Natural killer cell (primary cell): ENCODE results near the gene HOXD4. TPM values are rescaled to one million over a fixed set of nuclear protein-coding genes. Genes with fewer than 3 reads are reported as not detected.

Experiments
- ATAC-seq, 3 donors: fragments of 150-1000 bp in 2 of 3; fragments of 200-7000 bp in 1 of 3; cut with Tn5 transposase; 1 replicate in 1 of 3; 2 replicates in 2 of 3; pipeline ENCODE4 v1.10.0; 2021; ENCODE audit warnings: mild to moderate bottlenecking in 2 of 3, moderate library complexity in 2 of 3
- DNase-seq, 2 donors: peaks; one replicate each; pipeline versions ENCODE4 v3.0.0 to v3.0.0-alpha.2; 2013 to 2021; ENCODE audit warnings: mixed read lengths in 1 of 2
- H3K27ac ChIP-seq: one replicate; pipeline ENCODE4 v1.5.1; 2013; ENCODE audit warnings: mild to moderate bottlenecking, low read length
- H3K27me3 ChIP-seq: one replicate; pipeline ENCODE4 v1.6.1; 2013; ENCODE audit warnings: low read length; ENCODE audit not compliant: control insufficient read depth, insufficient read depth
- H3K36me3 ChIP-seq: one replicate; pipeline ENCODE4 v1.6.1; 2013; ENCODE audit warnings: low read length; ENCODE audit not compliant: control insufficient read depth, insufficient read depth
- H3K4me1 ChIP-seq: one replicate; pipeline ENCODE4 v1.6.1; 2013; ENCODE audit warnings: low read length; ENCODE audit not compliant: control insufficient read depth, insufficient read depth
- H3K4me3 ChIP-seq: one replicate; pipeline ENCODE4 v1.5.1; 2013; ENCODE audit warnings: low read length
- H3K9me3 ChIP-seq: one replicate; pipeline ENCODE4 v1.6.1; 2013; ENCODE audit warnings: low read length; ENCODE audit not compliant: control insufficient read depth, insufficient read depth
- H3K27ac Mint-ChIP-seq, 2 donors: one replicate each; pipeline ENCODE4 v1.8.0; 2022; ENCODE audit warnings: mild to moderate bottlenecking in 2 of 2, mixed read lengths in 2 of 2, moderate library complexity in 1 of 2
- H3K27me3 Mint-ChIP-seq, 2 donors: one replicate each; pipeline ENCODE4 v1.8.0; 2022; ENCODE audit warnings: low read depth in 2 of 2, mixed read lengths in 2 of 2
- H3K36me3 Mint-ChIP-seq: one replicate; pipeline ENCODE4 v1.8.0; 2022; ENCODE audit warnings: mixed read lengths
- H3K4me1 Mint-ChIP-seq, 2 donors: one replicate each; pipeline ENCODE4 v1.8.0; 2022; ENCODE audit warnings: mixed read lengths in 2 of 2
- H3K4me3 Mint-ChIP-seq: one replicate; pipeline ENCODE4 v1.8.0; 2022; ENCODE audit warnings: mild to moderate bottlenecking, moderate library complexity, mixed read lengths
- H3K9me3 Mint-ChIP-seq, 2 donors: one replicate each; pipeline ENCODE4 v1.8.0; 2022; ENCODE audit warnings: mixed read lengths in 2 of 2
- WGBS: methylation state at CpG from one replicate; pipeline ENCODE4 v1.1.7; 2013; ENCODE audit warnings: missing lambda C conversion rate; ENCODE audit not compliant: insufficient coverage; 5-methylcytosine and 5-hydroxymethylcytosine counted together
- intact Hi-C: fragments of 100-400 bp; cut with micrococcal nuclease; formaldehyde crosslinking; loops from one replicate; pipeline ENCODE4 v1.14.2; 2022
- total RNA-seq, 4 donors: library from RNA; stranded (reverse); fragments of 120-200 nt in 1 of 4; gene quantifications; one replicate each; pipeline versions ENCODE4 v1.2.3 to v1.2.4, GENCODE V29; 2013 to 2022
- TF ChIP-seq, protein P1 (sequence below): fragments of 200-600 bp; IDR thresholded peaks from one replicate; pipeline ENCODE4 v1.8.0; 2022; ENCODE audit warnings: antibody characterized with exemption

Gene HOXD4
- total RNA-seq, 3 donors from 2014 or later (not counting 1 experiment from before 2014, with no cell fraction given): not detected

GRCh38 chr2:176169711-176170110 is 18.4 kb downstream of the HOXD4 start:
- Histone ChIP-seq H3K27ac (no peak overlapping the region), H3K9me3 (peaks cover 3% of the 10 kb centered on the region), H3K27me3 (peaks cover 60% of the 10 kb centered on the region), H3K4me3 (no peak overlapping the region), H3K4me1 (no peaks in the 10 kb centered on the region), H3K36me3 (no peaks in the 10 kb centered on the region)
- Mint-ChIP-seq H3K4me1 (no peaks in the 10 kb centered on the region), H3K27me3 (peaks cover 66 to 67% of the 10 kb centered on the region in 2 donors), H3K9me3 (no peaks in the 10 kb centered on the region), H3K4me3 (no peak overlapping the region), H3K36me3 (peaks cover 5% of the 10 kb centered on the region), H3K27ac (no peak overlapping the region)
- DNase-seq (no peak), ATAC-seq (no peak)
- TF ChIP-seq, protein P1, sequence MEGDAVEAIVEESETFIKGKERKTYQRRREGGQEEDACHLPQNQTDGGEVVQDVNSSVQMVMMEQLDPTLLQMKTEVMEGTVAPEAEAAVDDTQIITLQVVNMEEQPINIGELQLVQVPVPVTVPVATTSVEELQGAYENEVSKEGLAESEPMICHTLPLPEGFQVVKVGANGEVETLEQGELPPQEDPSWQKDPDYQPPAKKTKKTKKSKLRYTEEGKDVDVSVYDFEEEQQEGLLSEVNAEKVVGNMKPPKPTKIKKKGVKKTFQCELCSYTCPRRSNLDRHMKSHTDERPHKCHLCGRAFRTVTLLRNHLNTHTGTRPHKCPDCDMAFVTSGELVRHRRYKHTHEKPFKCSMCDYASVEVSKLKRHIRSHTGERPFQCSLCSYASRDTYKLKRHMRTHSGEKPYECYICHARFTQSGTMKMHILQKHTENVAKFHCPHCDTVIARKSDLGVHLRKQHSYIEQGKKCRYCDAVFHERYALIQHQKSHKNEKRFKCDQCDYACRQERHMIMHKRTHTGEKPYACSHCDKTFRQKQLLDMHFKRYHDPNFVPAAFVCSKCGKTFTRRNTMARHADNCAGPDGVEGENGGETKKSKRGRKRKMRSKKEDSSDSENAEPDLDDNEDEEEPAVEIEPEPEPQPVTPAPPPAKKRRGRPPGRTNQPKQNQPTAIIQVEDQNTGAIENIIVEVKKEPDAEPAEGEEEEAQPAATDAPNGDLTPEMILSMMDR: no peak
- WGBS: 88% methylated on average over 1 of the region's 2 CpGs
- intact Hi-C loops: no loop called here

- Mint-ChIP-seq H3K4me1 (no peaks in the 10 kb centered on the region), H3K27ac (no peak overlapping the region), H3K4me3 (no peak overlapping the region), H3K9me3 (no peaks in the 10 kb centered on the region), H3K27me3 (peaks cover 67 to 75% of the 10 kb centered on the region in 2 donors), H3K36me3 (peaks cover 5% of the 10 kb centered on the region)
- no peak overlapping the region for H3K4me3 ChIP-seq
- no peaks in the 10 kb centered on the region for H3K36me3 ChIP-seq
- H3K27me3 ChIP-seq: peaks cover 57% of the 10 kb centered on the region
- no peaks in the 10 kb centered on the region for H3K9me3 ChIP-seq
- intact Hi-C loops: no loop called here
- ATAC-seq: no peak
- no peaks in the 10 kb centered on the region for H3K4me1 ChIP-seq
- no peak for DNase-seq
- WGBS: no CpG with 5 or more reads among the region's 1 CpG
- no peak overlapping the region for H3K27ac ChIP-seq
- TF ChIP-seq, protein P1: no peak
These were observed 19.4 kb downstream of the HOXD4 start for GRCh38 chr2:176170602-176171305.

GRCh38 chr2:176171351-176172006 is 20.1 kb downstream of the HOXD4 start:
- Mint-ChIP-seq H3K4me1 (no peaks in the 10 kb centered on the region), H3K4me3 (no peak overlapping the region), H3K36me3 (peaks cover 5% of the 10 kb centered on the region), H3K27ac (no peak overlapping the region), H3K27me3 (peaks cover 67 to 75% of the 10 kb centered on the region in 2 donors), H3K9me3 (no peaks in the 10 kb centered on the region)
- no peak overlapping the region for H3K4me3 ChIP-seq
- no peaks in the 10 kb centered on the region for H3K9me3 ChIP-seq
- H3K4me1 ChIP-seq: no peaks in the 10 kb centered on the region
- ATAC-seq (no peak), DNase-seq (no peak)
- H3K36me3 ChIP-seq: no peaks in the 10 kb centered on the region
- TF ChIP-seq, protein P1: no peak
- H3K27ac ChIP-seq: no peak overlapping the region
- intact Hi-C loops: no loop called here
- peaks cover 60% of the 10 kb centered on the region for H3K27me3 ChIP-seq
- 11% methylated on average over 50 of the region's 51 CpGs for WGBS
